Purkinje cell (primary cell): ENCODE results near the gene CFAP54. TPM values are rescaled to one million over a fixed set of nuclear protein-coding genes. Genes with fewer than 3 reads are reported as not detected.

Experiments
- polyA plus RNA-seq: library from polyadenylated mRNA; unstranded; fragments of >200 nt; fragmentation: Nextera tagmentation; gene quantifications from 2 replicates; pipeline ENCODE4 v1.2.1, GENCODE V29; 2014

The CFAP54 gene, protein sequence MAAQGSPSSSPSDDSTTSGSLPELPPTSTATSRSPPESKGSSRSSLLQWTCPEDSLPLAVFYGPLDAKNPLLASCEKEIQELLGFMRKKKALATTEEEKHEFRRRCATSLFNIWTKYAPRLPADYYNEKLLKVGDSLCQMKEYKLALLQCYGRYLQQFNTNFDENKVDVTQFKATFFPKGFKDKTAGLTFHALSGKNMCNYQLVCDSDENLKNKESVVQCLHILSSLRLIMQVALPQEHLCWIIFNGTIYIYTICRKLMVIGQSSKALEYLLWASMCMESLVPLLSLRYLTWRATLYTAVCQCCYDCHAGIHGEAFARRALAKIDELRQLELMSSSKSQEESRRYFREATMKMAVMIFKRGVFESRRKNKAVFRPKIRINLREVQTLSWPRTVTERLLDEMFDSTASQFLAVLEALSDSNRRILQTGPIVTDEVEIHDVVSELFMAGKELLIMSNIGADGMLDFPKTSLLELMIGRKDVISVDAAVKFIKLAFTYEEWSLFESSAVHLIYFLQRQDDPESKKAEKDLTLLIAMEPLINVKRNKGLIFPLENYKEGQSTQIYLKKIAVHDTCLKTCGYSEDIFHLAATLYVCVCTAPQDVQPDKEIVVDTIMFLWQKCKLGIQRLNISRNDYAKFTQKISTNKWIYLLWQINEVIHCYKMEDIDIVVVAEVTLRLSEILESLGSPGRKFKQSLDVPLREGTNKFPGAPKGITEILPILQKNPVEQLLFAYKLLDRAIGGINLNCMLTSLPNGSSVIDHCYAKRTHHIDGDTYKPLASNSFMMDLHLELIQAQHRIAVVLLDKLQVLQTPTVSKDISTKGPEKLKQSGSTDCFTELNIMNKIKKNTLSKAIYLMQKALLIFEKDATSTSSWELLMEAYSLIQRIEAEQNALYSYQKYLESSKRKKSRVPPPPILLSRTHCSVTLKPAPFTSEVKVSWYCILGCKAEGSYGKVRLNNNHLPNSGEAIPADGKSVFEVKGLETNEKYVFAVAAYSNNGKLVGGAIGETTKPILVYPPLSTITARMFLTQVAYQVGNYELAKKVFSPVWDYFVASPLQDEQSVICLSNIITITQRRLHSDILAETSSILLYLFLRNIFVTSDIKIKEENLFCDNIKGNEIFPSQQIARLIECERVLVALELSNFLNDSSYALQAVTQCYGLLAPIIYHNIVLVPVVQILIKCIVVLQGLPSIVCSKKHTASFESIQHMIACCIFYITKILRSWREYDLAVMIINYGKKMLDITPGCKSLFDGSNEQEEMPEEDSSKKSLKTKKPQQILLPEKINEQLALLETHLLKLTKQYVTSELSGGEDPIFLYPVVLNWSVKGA (N-terminal part only)
- polyA plus RNA-seq: 0.35 and 2.8 TPM in 2 replicates

DNA sequence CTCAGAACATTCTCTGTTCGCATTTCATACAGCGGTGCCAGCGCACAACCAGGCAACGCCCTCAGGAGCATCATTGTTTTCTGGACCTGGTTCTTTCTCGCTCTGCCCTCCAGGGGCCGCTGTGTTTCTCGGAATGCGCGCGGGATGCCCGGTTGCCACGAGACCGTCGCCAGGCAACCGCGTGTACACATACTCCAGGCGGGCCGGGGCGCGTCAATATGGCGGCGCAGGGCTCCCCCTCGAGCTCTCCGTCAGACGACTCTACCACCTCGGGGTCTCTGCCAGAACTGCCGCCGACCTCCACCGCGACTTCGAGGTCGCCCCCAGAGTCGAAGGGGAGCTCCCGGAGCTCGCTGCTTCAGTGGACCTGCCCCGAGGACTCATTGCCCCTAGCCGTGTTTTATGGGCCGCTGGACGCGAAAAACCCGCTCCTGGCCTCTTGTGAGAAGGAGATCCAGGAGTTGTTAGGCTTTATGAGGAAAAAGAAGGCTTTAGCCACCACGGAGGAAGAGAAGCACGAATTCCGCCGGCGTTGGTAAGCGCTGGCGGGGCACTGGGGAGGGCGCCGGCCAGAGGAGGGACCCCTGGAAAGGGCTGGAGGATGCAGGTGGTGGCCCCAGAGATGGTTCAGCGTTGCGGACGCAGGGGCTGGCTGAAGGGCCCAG lies at the start of gene CFAP54:
TSS of gene CFAP54 (plus strand) at position 186 of the 665 bp plus-strand sequence. CDS start at position 219, 33 bp downstream.

GRCh38 chr12:96906849-96907670 lies 417.7 kb downstream of the CFAP54 start, which contains the start of gene NEDD1:
Gene NEDD1 (plus strand): TSS chr12:96907257. CDS start chr12:96909760, 2,503 bp downstream.

Other genes starting within 250 kb of the CFAP54 start
- 40.0 and 45.2 TPM in 2 replicates for gene CDK17, start 89.1 kb upstream of the CFAP54 start, polyA plus RNA-seq